Measurements from ENCODE around the gene ZBTB42. TPM values are rescaled to one million over a fixed set of nuclear protein-coding genes. Genes with fewer than 3 reads are reported as not detected.

The ZBTB42 gene
- total RNA-seq, 1 experiment from 2014 or later: 9.2 TPM

DNA sequence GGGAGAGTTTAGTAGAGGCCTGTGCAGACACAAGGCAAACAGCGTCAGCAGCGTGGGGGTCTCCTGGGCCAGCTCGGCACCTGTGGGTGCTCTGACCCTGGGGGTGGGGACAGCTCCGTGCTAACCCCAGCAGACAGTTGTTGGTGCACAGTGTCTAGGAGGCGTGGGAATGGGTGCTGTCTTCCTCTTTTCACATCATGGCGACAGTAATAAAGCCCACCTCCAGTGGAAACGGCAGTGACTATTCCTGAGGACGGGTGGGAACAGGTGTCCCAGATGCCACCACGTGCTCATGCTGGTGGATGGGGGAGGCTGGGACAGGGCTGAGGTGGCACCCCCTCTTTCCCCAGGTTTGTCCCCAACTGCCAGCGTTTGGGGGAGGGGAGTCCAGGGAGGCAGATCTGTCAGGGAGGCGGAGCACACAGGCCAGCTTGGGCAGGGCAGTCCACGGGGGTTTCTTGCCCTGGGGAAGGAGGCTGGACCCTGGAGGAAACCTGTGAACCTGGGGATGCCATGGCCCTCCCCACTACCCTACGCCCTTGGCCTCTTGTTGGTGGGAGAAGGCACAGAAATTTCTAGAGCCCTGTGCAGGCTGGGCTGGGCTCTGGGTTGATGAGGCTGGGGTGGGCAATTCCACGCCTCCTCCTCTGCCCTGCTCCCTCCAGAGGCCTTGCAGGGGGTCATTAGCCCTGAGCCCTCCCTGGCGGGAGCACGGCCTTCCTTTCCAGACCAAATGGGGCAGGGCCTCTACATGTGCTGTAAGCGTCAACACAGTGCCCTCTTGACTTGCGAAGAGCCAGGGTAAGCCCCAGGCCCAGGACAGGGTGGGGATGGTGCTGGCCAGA, 3.8 kb downstream of the ZBTB42 start:
- Histone ChIP-seq H3K79me2 (ENCODE audit: low read length) (peaks cover 18% of the 10 kb centered on the region), H4K20me1 (ENCODE audit: low read length) (0 out of 2 replicates have a peak, but pooled peaks cover 4% of the 10 kb centered on the region), H3K9ac (ENCODE audit: low read length) (no peak overlapping the region), H3K9me3 (ENCODE audit: low read length) (no peaks in the 10 kb centered on the region), H3K4me2 (ENCODE audit: low read length) (no peak overlapping the region), H3K9me2 (replicated peaks; ENCODE audit: low read length) (no peaks in the 10 kb centered on the region), H3K4me3 (ENCODE audit: low read length) (no peak overlapping the region), H3K27ac (ENCODE audit: low read length) (no peak overlapping the region), H3K4me1 (ENCODE audit: insufficient read depth, low read length) (peaks cover 38% of the 10 kb centered on the region), H2AFZ (ENCODE audit: low read length) (no peak overlapping the region), H3K27me3 (ENCODE audit: low read length) (no peaks in the 10 kb centered on the region), H3F3A (ENCODE audit: low read length, unreplicated experiment) (no peaks in the 10 kb centered on the region), H3K36me3 (ENCODE audit: low read depth, low read length) (no peaks in the 10 kb centered on the region)
- ChIA-PET CTCF (no interaction called here), POLR2A (ENCODE audit: unreplicated experiment) (no interaction called here)
- intact Hi-C loops (cut with micrococcal nuclease): no loop called here
- TF ChIP-seq, protein P1, sequence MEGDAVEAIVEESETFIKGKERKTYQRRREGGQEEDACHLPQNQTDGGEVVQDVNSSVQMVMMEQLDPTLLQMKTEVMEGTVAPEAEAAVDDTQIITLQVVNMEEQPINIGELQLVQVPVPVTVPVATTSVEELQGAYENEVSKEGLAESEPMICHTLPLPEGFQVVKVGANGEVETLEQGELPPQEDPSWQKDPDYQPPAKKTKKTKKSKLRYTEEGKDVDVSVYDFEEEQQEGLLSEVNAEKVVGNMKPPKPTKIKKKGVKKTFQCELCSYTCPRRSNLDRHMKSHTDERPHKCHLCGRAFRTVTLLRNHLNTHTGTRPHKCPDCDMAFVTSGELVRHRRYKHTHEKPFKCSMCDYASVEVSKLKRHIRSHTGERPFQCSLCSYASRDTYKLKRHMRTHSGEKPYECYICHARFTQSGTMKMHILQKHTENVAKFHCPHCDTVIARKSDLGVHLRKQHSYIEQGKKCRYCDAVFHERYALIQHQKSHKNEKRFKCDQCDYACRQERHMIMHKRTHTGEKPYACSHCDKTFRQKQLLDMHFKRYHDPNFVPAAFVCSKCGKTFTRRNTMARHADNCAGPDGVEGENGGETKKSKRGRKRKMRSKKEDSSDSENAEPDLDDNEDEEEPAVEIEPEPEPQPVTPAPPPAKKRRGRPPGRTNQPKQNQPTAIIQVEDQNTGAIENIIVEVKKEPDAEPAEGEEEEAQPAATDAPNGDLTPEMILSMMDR (conservative IDR thresholded peaks at IDR 0.05; ENCODE audit: low read depth, low read length): no peak
- TF ChIP-seq EZH2phosphoT487 (IDR thresholded peaks at IDR 0.05; ENCODE audit: borderline replicate concordance, low read length) (no peak), EZH2 (IDR thresholded peaks at IDR 0.05; ENCODE audit: low read length, unreplicated experiment) (no peak)
- ATAC-seq: no peak
- no peak for DNase-seq
- BruUV-seq (replicated peaks): no TSS peak

DNA sequence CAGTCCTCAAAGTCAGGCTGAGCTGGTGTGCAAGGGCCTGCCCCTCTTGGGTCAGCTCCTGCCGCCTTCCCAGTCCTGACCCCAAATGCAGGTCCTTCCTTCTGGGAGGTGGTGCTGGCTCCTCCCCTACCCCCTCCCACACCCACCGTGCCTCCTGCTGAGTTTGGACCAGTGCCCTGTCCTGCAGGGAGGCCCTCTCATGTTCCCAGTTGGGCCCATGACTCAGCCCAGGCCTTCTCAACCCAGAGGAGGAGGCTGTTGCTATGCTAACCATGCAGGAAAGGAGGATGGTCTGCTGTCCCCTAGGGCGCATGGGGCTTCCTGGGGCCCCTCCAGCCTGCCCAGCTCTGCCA, 4.4 kb downstream of the ZBTB42 start:
- ATAC-seq: peak; percentile 57
- Histone ChIP-seq H3K9me3 (ENCODE audit: low read length) (no peaks in the 10 kb centered on the region), H4K20me1 (ENCODE audit: low read length) (0 out of 2 replicates have a peak, but pooled peaks cover 4% of the 10 kb centered on the region), H3K36me3 (ENCODE audit: low read depth, low read length) (no peaks in the 10 kb centered on the region), H3K9ac (ENCODE audit: low read length) (no peak overlapping the region), H2AFZ (ENCODE audit: low read length) (no peak overlapping the region), H3K79me2 (ENCODE audit: low read length) (peaks cover 18% of the 10 kb centered on the region), H3K4me1 (ENCODE audit: insufficient read depth, low read length) (peaks cover 34% of the 10 kb centered on the region), H3F3A (ENCODE audit: low read length, unreplicated experiment) (no peaks in the 10 kb centered on the region), H3K27me3 (ENCODE audit: low read length) (no peaks in the 10 kb centered on the region), H3K4me3 (ENCODE audit: low read length) (no peak overlapping the region), H3K4me2 (ENCODE audit: low read length) (no peak overlapping the region), H3K27ac (ENCODE audit: low read length) (no peak overlapping the region), H3K9me2 (replicated peaks; ENCODE audit: low read length) (no peaks in the 10 kb centered on the region)
- no TSS peak for BruUV-seq (replicated peaks)
- peak; percentile 77 for DNase-seq
- intact Hi-C loops (cut with micrococcal nuclease): no loop called here
- TF ChIP-seq EZH2phosphoT487 (IDR thresholded peaks at IDR 0.05; ENCODE audit: borderline replicate concordance, low read length): no peak
- ChIA-PET POLR2A (ENCODE audit: unreplicated experiment) (no interaction called here), CTCF (no interaction called here)

DNA sequence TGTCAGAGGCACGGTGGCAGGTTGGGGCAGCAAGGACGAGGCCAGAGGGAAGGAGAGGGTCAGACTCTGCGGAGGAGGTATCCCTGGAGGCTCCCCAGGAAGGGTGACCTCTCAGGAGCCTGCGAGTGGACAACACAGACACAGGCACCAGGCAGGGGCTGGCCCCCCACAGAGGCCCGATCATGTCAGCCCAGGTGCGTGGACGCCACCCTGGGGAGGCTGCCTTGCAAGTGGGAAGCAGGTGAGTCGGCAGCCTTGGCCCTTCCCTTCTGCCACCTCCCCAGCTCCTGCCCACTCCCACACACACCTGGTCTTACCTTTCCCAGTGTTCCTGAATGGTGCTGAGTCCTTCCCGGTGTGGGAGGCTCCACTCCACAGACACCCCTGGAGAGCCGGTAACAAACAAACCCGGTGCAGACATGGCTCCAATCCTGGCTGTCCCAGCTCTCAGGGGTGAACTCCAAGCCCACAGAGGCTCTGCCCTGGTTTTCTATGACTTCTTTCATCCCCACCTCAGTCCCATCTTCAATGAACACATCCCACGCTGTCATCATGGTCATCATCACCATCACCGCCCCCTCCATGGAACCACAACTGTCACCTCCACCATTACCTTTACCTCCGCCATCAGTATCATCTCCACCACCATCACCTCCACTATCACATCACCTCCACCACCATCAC, 5.2 kb downstream of the ZBTB42 start:
- intact Hi-C loops (cut with micrococcal nuclease): no loop called here
- DNase-seq: no peak

More for the DNA sequence above, 5.2 kb downstream of the ZBTB42 start:
- Histone ChIP-seq H3K4me1 (ENCODE audit: insufficient read depth, low read length) (peaks cover 34% of the 10 kb centered on the region), H3K36me3 (ENCODE audit: low read depth, low read length) (no peaks in the 10 kb centered on the region), H3K79me2 (ENCODE audit: low read length) (peaks cover 18% of the 10 kb centered on the region), H3F3A (ENCODE audit: low read length, unreplicated experiment) (no peaks in the 10 kb centered on the region), H3K9ac (ENCODE audit: low read length) (no peak overlapping the region), H3K9me3 (ENCODE audit: low read length) (no peaks in the 10 kb centered on the region), H3K4me3 (ENCODE audit: low read length) (no peak overlapping the region), H3K27me3 (ENCODE audit: low read length) (no peaks in the 10 kb centered on the region), H3K4me2 (ENCODE audit: low read length) (no peak overlapping the region), H3K9me2 (replicated peaks; ENCODE audit: low read length) (no peaks in the 10 kb centered on the region), H4K20me1 (ENCODE audit: low read length) (0 out of 2 replicates have a peak, but pooled peaks cover 4% of the 10 kb centered on the region), H3K27ac (ENCODE audit: low read length) (no peak overlapping the region), H2AFZ (ENCODE audit: low read length) (no peak overlapping the region)
- no peak for ATAC-seq
- TF ChIP-seq EZH2phosphoT487 (IDR thresholded peaks at IDR 0.05; ENCODE audit: borderline replicate concordance, low read length): no peak
- POLR2A ChIA-PET (ENCODE audit: unreplicated experiment): no interaction called here
- no TSS peak for BruUV-seq (replicated peaks)
- CTCF ChIA-PET: no interaction called here

All from PC-3 (cell line).